PC-3 (cell line): ENCODE data around the gene CDC42BPB. TPM values are rescaled to one million over a fixed set of nuclear protein-coding genes. Genes with fewer than 3 reads are reported as not detected.

Source experiments
- ATAC-seq: fragments of 200-7000 bp; cut with Tn5 transposase; 2 replicates; pipeline ENCODE4 v1.9.1; 2020; ENCODE audit warnings: mild to moderate bottlenecking, moderate library complexity
- BruUV-seq: library from RNA; stranded (reverse); fragments of 400-500 nt; replicated peaks from 2 replicates; lab custom pipeline; 2021; lab: Mats Ljungman, UMichigan
- CTCF ChIA-PET: fragments of 300-600 bp; sonication (Branson Sonifier 250); formaldehyde crosslinking; loops from one replicate; lab custom pipeline; 2022; ENCODE audit warnings: antibody characterized with exemption; lab: Charles Lee
- POLR2A ChIA-PET: fragments of 300-600 bp; sonication (Branson Sonifier 250); formaldehyde crosslinking; loops from one replicate; lab custom pipeline; 2022; ENCODE audit warnings: antibody characterized with exemption; ENCODE audit not compliant: unreplicated experiment; lab: Charles Lee
- DNase-seq: peaks from one replicate; pipeline ENCODE4 v3.0.0-alpha.2; 2015
- H2AFZ ChIP-seq: fragments of 300-600 bp; sonication (generic); 2 replicates; pipeline ENCODE4 v1.6.0; 2016; ENCODE audit warnings: antibody characterized with exemption, low read length
- H3F3A ChIP-seq: fragments of 300-600 bp; sonication (generic); one replicate; pipeline ENCODE4 v1.6.0; 2017; ENCODE audit warnings: antibody characterized with exemption, low read length, control low read depth, mild to moderate bottlenecking; ENCODE audit not compliant: unreplicated experiment
- H3K27ac ChIP-seq: fragments of 300-600 bp; sonication (generic); 2 replicates; pipeline ENCODE4 v1.5.1; 2016; ENCODE audit warnings: mild to moderate bottlenecking, low read length
- H3K27me3 ChIP-seq: fragments of 300-600 bp; sonication (generic); 2 replicates; pipeline ENCODE4 v1.6.1; 2016; ENCODE audit warnings: low read length, mixed read lengths
- H3K36me3 ChIP-seq: fragments of 300-600 bp; sonication (generic); 2 replicates; pipeline ENCODE4 v1.6.1; 2016; ENCODE audit warnings: low read depth, mixed run types, low read length, mixed read lengths
- H3K4me1 ChIP-seq: fragments of 300-600 bp; sonication (generic); 2 replicates; pipeline ENCODE4 v1.5.1; 2016; ENCODE audit warnings: low read length; ENCODE audit not compliant: insufficient read depth
- H3K4me2 ChIP-seq: fragments of 300-600 bp; sonication (generic); 2 replicates; pipeline ENCODE4 v1.6.0; 2016; ENCODE audit warnings: low read length
- H3K4me3 ChIP-seq: fragments of 300-600 bp; sonication (generic); 2 replicates; pipeline ENCODE4 v1.5.1; 2016; ENCODE audit warnings: mild to moderate bottlenecking, low read length, mixed read lengths
- H3K79me2 ChIP-seq: fragments of 300-600 bp; sonication (generic); 2 replicates; pipeline ENCODE4 v1.6.1; 2017; ENCODE audit warnings: low read length, mixed read lengths
- H3K9ac ChIP-seq: fragments of 300-600 bp; sonication (generic); 2 replicates; pipeline ENCODE4 v1.6.0; 2016; ENCODE audit warnings: mild to moderate bottlenecking, low read length
- H3K9me2 ChIP-seq: fragments of 300-600 bp; sonication (generic); replicated peaks from 2 replicates; pipeline ENCODE4 v1.6.1; 2016; ENCODE audit warnings: mixed run types, low read length, mixed read lengths
- H3K9me3 ChIP-seq: fragments of 300-600 bp; sonication (generic); 2 replicates; pipeline ENCODE4 v1.6.1; 2016; ENCODE audit warnings: low read length, mixed read lengths
- H4K20me1 ChIP-seq: fragments of 300-600 bp; sonication (generic); 2 replicates; pipeline ENCODE4 v1.6.1; 2016; ENCODE audit warnings: low read length, mixed read lengths
- CTCF ChIP-seq: fragments of 300-600 bp; sonication (generic); conservative IDR thresholded peaks from 2 replicates; pipeline ENCODE4 v1.5.1; 2017; ENCODE audit warnings: antibody characterized with exemption, low read depth, mild to moderate bottlenecking, low read length
- EZH2 ChIP-seq: fragments of 300-600 bp; sonication (generic); IDR thresholded peaks from one replicate; pipeline ENCODE4 v1.6.1; 2017; ENCODE audit warnings: antibody characterized with exemption, mild to moderate bottlenecking, low read length; ENCODE audit not compliant: unreplicated experiment
- EZH2phosphoT487 ChIP-seq: fragments of 300-600 bp; sonication (generic); IDR thresholded peaks from 2 replicates; pipeline ENCODE4 v1.6.1; 2018; ENCODE audit warnings: mild to moderate bottlenecking, antibody characterized with exemption, low read length, borderline replicate concordance
- intact Hi-C: fragments of 100-400 bp; cut with micrococcal nuclease; formaldehyde crosslinking; loops from 2 replicates; pipeline ENCODE4 v1.9.0; 2023
- total RNA-seq: library from RNA; depleted of rRNA; stranded (reverse); fragments of >200 nt; gene quantifications from 2 replicates; pipeline ENCODE4 v1.2.3, GENCODE V29; 2014

The CDC42BPB gene
- total RNA-seq, 1 experiment from 2014 or later: 73.0 TPM

GRCh38 chr14:102906616-102907302 is 150.6 kb downstream of the CDC42BPB start:
- Histone ChIP-seq H3F3A (no peaks in the 10 kb centered on the region), H3K36me3 (peaks cover 2% of the 10 kb centered on the region; the same call in 1 of the 2 replicates), H3K27me3 (no peaks in the 10 kb centered on the region), H2AFZ (no peak overlapping the region), H3K9me2 (no peaks in the 10 kb centered on the region), H3K4me3 (no peak overlapping the region), H3K79me2 (no peaks in the 10 kb centered on the region), H3K4me2 (no peak overlapping the region), H3K9me3 (no peaks in the 10 kb centered on the region), H4K20me1 (no peaks in the 10 kb centered on the region), H3K4me1 (no peaks in the 10 kb centered on the region), H3K9ac (no peak overlapping the region), H3K27ac (no peak overlapping the region)
- ChIA-PET CTCF (no interaction called here), POLR2A (no interaction called here)
- DNase-seq: no peak
- no peak for ATAC-seq
- no peak for TF ChIP-seq EZH2
- no peak for TF ChIP-seq EZH2phosphoT487
- no peak for TF ChIP-seq CTCF
- intact Hi-C loops: no loop called here
- BruUV-seq: no TSS peak

GRCh38 chr14:102905116-102906108 is 151.9 kb downstream of the CDC42BPB start:
- no peaks in the 10 kb centered on the region for H3K79me2 ChIP-seq
- ATAC-seq (no peak), DNase-seq (no peak)
- H3K4me3 ChIP-seq: no peak overlapping the region
- no peaks in the 10 kb centered on the region for H3K9me3 ChIP-seq
- TF ChIP-seq EZH2phosphoT487 (no peak), CTCF (no peak), EZH2 (no peak)
- H3K27ac ChIP-seq: no peak overlapping the region
- no peaks in the 10 kb centered on the region for H4K20me1 ChIP-seq
- H3K4me2 ChIP-seq: no peak overlapping the region
- no peaks in the 10 kb centered on the region for H3F3A ChIP-seq
- H3K9ac ChIP-seq: no peak overlapping the region
- ChIA-PET CTCF (no interaction called here), POLR2A (no interaction called here)
- no peaks in the 10 kb centered on the region for H3K27me3 ChIP-seq
- peaks cover 2% of the 10 kb centered on the region; the same call in 1 of the 2 replicates for H3K36me3 ChIP-seq
- no peaks in the 10 kb centered on the region for H3K4me1 ChIP-seq
- intact Hi-C loops: no loop called here
- no peaks in the 10 kb centered on the region for H3K9me2 ChIP-seq
- H2AFZ ChIP-seq: no peak overlapping the region
- no TSS peak for BruUV-seq
